Suppressor macrophage treated with lipopolysaccharide for 4 hours (primary cell): ENCODE measurements around the gene IL12RB2.
"Not testable (repeated sequence)": the region's sequence is repeated elsewhere in the genome, so short reads cannot be mapped to it uniquely, and the experiment has no call there.

Experiments
- DNase-seq: peaks from one replicate; pipeline ENCODE4 v3.0.0-alpha.2; 2020

Gene IL12RB2

GRCh38 chr1:67433837-67434236 lies 126.2 kb downstream of the IL12RB2 start:
- peak; percentile 63 for DNase-seq

DNA sequence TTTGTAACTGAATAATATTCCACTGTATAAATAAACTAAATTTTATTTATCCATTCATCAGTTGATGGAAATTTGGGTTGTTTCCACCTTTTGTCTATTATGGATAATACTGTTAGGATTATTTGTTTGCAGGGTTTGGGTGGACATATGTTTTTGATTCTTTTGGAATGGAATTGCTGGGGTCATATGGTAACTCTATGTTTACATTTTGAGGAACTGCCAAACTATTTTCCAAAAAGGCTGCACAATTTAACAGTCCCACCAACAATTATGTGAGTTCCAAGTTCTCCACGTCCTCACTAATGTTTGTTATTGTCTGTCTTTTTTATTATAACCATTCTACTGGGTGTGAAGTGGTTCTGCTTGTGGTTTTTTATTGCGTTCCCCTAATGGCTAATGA lies 126.8 kb downstream of the IL12RB2 start:
- no peak for DNase-seq

- DNase-seq, result peak; percentile 28
These were observed 128.9 kb downstream of the IL12RB2 start for GRCh38 chr1:67436511-67437055.

DNA sequence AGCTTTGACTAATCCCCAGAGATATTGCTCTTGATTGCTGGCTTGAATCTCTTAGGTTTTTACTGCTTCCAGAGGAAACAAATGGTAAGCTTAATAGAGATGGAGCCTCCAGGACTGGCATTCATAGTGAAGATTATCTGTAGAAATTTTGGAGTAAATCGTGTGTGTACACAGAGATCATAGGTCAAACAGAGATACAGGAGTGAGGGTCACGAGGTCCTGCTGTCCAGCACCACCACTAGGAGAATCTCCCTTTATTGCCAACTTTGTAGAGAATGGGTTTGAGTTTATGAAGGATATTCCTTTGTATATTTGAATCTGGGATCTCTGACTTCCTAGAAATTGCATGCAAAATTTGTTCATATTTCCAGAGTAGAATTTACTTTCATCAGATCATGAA lies 130.3 kb downstream of the IL12RB2 start:
- DNase-seq, result no peak

DNA sequence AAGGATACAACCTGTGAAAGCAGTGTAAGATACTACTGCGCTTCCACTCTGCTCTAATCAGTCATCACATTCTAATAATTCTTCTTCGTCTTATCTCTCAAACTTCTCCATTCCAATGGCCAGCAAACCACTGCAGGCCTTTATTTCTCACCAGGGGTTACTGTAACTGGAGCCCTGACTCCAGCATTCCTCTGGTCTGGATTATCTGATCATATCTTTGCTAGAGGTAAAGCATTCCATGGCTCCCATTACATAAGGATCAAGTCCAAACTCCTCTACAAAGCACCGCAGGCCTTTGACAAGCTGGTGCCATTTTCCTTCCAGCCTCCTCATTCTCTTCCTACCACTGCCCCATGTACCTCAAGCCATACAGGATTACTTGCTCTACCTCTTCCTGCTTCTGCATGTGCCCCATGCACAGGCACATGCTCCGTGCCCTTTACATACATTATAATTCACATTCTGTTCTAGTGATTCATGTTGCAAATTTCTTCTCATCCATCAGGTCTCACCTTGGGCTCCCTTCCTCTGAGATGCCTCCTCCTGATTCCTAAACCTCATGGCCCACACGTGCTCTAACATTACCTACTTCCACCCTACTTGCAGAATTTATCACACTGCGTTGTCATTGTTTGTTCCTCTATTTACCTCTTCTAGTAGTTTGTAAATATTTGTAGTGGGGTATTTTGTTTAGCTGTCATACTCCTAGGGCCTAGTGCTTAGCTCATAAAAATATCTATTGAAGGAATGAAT lies 131.8 kb downstream of the IL12RB2 start:
- no peak for DNase-seq

DNA sequence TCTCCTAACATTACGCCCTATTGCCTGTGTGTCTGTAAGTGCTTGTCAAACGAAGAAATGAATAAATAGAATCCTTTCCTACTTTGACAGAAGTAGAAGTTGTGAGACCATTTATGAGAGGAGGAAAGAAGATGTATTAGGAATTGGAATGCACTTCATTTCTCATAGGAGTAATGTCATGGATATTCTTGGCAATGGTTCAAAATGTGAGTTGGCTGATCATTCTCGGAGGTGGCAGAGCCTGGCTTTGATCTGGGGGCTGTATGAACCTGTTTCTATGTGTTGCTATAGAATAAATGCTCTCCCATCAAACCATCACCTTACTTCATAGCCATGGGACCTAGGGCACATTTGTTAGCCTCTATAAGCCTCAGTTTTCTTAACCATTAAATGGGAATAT lies 132.7 kb downstream of the IL12RB2 start:
- no peak for DNase-seq

- DNase-seq, result peak; percentile 82
These were observed 133.5 kb downstream of the IL12RB2 start for GRCh38 chr1:67441183-67441582.

- no peak for DNase-seq
These were observed 134.1 kb downstream of the IL12RB2 start for GRCh38 chr1:67441739-67442281.

GRCh38 chr1:67446014-67446413 lies 138.3 kb downstream of the IL12RB2 start:
- not testable (repeated sequence) for DNase-seq
